Vagina (tissue), 2 donors: Measurements from ENCODE around the gene BLOC1S5.

Experiments
- POLR2A ChIP-seq, 2 donors: fragments of 450-650 bp; IDR thresholded peaks; one replicate each; pipeline ENCODE4 v1.6.1; 2017; ENCODE audit warnings: antibody characterized with exemption in 2 of 2, mild to moderate bottlenecking in 2 of 2, moderate library complexity in 2 of 2
- POLR2AphosphoS5 ChIP-seq, 2 donors: sonication (generic); formaldehyde crosslinking; IDR thresholded peaks; one replicate each; pipeline ENCODE4 v1.9.0; 2017; ENCODE audit warnings: antibody characterized with exemption in 2 of 2, mild to moderate bottlenecking in 2 of 2, low read depth in 1 of 2; ENCODE audit not compliant: insufficient read depth in 1 of 2
- TF ChIP-seq, protein P1 (sequence below), 3 experiments: fragments of 450-650 bp in 2 of 3; fragments of 200-600 bp in 1 of 3; sonication (generic) in 1 of 3; IDR thresholded peaks; one replicate each; pipeline ENCODE4 v1.5.1; 2017 to 2019; ENCODE audit warnings: antibody characterized with exemption in 3 of 3, mild to moderate bottlenecking in 2 of 3, moderate library complexity in 2 of 3

DNA sequence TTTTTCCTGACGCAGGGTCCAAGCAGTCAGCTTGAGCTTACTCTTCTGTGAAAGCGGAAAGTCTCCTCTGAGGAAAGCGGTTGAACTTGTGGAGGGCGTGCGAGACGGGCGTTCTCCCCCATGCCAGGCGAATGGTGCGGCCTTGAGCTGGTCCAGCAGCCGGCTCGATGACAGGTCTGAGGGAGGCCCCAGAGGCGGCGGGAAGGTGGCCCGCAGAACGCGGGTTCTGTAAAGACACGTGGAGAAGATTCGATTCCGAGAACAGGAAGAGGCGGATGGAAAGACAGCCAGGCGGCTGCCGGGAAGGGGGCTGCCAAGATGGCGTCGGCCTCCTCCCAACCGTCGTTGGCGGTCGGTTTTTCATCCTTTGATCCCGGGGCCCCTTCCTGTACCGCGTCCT is 78.0 kb downstream of the BLOC1S5 start:
- TF ChIP-seq POLR2A (IDR thresholded peaks at IDR 0.05) (no peak), POLR2AphosphoS5 (IDR thresholded peaks at IDR 0.05; ENCODE audit: insufficient read depth in 1 of 2, low read depth in 1 of 2) (no peak)
- TF ChIP-seq, protein P1, sequence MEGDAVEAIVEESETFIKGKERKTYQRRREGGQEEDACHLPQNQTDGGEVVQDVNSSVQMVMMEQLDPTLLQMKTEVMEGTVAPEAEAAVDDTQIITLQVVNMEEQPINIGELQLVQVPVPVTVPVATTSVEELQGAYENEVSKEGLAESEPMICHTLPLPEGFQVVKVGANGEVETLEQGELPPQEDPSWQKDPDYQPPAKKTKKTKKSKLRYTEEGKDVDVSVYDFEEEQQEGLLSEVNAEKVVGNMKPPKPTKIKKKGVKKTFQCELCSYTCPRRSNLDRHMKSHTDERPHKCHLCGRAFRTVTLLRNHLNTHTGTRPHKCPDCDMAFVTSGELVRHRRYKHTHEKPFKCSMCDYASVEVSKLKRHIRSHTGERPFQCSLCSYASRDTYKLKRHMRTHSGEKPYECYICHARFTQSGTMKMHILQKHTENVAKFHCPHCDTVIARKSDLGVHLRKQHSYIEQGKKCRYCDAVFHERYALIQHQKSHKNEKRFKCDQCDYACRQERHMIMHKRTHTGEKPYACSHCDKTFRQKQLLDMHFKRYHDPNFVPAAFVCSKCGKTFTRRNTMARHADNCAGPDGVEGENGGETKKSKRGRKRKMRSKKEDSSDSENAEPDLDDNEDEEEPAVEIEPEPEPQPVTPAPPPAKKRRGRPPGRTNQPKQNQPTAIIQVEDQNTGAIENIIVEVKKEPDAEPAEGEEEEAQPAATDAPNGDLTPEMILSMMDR (IDR thresholded peaks at IDR 0.05) = no peak
